SHP77 treated with DMSO at 0.1 percent for 48 hours (cell line): Measurements from ENCODE around the gene COLEC11.
"Not testable (repeated sequence)": the region's sequence is repeated elsewhere in the genome, so short reads cannot be mapped to it uniquely, and the experiment has no call there.

ENCODE experiments used
- DNase-seq: peaks from one replicate; lab custom pipeline; 2025; lab: John Stamatoyannopoulos, UW

Gene COLEC11

DNA sequence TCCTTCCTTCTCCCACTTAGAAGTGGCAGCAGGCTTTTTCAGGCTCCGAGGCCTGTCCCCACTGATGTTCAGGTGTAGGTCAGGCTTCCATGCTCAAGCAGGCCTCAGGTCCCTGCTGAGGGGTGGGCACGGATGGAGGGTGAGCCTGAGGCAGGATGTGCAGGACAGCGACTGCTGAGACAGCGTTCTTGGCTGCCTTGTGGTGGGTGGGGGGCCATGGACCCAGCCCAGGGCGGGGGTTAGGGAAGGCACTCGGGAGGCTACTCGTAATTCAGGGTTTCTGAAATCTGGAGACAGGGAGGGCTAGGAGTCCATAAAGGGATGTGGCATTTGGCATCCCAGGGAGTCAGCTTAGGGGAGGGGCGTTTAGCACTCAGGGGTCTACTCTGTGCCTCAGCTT lies 30.3 kb downstream of the COLEC11 start:
- no peak for DNase-seq

DNA sequence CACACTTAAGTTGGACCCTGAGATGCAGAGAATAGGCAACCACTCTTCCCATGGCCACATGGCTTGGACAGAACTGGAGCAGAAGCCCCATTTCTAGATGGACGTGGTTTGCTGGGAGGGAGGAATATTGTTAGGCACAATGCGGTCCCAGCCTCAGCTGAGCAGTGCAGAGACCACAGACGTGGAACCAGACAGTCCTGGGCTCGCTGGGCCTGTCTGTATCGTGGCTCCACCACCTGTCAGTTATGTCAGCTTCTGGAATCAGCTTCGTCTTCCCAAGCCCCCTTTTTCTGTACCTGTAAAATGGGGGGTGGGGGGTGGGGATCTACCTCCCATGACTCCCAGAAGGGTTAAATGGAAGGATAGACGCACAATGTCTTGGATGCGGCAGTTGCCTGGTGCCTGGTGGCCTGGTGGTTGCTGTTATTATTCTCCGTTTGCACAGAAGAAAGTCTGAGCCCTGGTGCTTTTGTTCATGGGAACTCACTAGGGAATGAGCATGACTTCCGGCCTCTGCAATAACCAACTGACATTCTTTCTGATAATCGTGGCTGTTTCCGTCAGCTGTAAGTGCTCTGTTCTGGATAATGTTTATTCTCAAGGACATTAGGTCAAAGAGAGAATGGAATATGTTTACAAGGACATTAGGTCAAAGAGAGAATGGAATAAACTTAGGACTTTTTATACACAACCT lies 31.4 kb downstream of the COLEC11 start:
- DNase-seq: no peak

DNA sequence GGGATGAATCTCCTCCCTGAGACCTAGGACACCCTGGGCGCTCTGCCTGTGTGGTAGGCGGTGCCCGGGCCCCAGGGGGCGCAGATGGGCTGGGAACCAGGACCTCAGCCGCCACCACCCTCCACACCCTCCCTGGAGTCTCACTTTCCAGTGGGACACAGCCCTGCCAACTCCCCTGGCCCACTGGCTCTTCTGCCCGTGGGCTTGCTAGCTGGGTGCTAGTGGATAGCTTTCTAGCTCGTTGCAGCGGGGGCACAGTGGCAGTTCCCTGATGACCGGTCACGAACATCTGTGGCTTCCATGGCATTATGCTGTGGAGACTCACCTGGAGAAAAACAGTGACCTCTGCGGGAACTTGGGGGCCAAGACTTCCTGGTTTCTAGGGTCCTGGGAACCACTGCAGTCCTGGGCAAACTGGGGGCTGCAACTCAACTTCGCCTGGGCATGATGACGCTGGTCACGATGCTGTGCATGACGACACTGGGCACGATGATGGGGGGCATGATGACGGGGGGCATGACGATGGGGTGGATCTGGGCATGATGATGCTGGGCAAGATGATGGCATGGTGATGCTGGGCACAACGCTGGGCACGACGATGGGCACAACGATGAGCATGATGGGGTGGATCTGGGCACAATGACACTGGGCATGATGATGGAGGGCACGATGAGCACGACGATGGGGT lies 32.0 kb downstream of the COLEC11 start:
- DNase-seq: no peak

DNA sequence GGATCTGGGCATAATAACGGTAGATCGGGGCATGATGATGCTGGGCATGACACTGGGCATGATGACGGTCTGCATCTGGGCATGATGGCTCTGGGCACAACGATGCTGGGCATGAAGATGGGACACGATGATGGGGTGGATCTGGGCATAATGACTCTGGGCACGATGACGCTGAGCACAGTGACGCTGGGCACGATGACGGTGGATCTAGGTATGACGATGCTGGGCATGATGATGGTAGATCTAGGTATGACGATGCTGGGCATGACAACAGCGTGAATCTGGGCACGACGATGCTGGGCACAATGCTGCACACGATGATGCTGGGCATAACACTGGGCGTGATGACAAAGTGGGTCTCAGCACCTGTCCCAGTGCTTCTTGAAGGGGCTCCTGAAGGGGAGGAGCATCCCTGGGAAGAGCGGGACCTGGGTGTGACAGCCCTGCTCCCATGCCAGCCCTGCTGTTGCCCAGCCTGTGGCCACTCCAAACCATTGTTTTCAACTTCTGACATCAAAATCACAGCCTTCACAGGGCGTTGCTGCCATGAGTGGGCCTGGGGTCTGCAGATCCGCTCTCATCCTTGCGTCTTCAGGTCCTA lies 32.7 kb downstream of the COLEC11 start:
- DNase-seq: no peak

DNA sequence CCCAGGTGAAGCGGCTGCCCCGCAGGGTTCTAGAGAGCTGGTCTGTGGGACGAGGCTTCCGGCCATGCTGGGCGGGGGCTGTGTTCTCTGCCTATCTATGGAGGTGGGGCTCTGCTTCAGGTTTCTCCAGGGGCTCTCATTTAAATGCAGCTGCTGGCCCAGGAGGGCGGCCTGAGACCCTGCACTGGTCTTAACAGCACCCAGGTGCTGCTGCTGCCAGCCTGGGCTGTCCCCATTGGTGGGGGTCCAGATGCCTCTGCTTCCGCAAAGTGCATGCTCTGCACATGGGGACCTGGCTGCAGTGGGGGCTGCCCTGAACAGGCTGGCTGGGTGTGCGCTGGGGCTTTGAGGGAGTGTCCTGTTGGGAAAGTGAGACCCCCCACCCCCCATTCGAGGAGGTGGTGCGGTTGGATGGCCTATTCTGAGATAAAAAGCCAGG lies 33.3 kb downstream of the COLEC11 start:
- no peak for DNase-seq

DNA sequence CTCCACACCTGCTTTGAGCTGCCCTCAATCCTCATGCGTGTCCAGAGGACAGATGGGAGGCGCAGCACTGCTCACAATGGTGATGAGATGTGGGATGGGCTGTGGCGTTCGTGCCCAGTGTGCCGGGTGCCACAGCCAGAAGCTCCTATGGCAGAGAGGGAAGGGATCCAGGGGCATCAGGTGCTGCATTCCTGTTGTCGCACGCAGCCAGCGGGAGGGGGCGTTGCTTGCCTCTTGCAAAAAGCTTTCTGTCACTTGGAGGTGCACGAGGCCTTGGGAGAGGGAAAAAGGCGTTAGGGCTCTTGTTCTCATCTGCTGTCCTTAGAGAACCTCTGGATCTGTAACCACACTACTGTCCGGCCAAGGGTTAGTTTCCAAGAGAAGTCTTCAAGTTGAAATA lies 33.9 kb downstream of the COLEC11 start:
- peak; percentile 34 for DNase-seq

DNA sequence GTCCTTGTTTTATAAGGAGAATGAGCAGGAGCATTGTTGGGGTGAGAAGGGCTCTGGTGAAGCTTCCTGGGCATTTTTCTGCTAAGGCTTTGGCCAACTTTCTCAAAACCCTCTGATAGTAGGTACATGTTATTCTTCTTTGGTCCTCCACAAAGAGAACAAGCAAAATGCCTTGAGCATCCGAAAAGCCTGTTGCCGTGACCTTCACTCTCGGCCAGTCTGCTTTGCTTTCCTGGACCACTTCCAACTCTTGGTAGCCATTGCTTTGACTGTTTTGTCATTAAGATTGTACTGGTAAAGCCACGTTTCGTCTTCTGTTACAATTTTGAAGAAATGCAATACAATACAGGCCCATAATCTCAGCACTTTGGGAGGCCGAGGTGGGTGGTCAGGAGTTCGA lies 35.7 kb downstream of the COLEC11 start:
- no peak for DNase-seq

DNA sequence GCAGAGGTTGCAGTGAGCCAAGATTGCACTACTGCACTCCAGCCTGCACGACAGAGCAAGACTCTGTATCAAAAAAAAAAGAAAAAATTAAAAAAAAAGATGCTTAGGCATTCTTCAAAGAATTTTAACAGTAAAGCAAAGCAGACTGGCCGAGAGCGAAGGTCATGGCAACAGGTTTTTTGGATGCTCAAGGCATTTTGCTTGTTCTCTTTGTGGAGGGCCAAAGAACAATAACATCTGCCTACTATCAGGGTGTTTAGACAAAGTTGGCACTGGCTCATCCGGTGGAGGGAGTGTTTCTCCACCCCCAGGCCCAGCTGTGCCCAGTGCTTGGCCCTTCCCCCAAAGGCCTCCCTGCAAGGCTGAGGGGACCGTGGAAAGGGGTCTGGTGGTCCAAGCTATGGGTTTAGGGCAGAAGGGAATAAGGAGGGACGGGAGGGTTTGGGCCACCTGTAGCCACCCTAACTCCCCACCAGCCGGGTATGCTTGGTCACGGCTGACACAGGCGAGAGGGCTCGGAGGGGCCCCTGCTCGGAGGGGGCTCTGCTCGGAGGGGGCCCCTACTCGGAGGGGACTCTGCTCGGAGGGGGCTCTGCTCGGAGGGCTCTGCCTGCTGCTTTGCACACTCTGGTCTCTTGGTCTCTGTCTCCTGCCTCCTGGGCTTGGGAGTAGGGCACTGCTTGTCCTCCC lies 36.4 kb downstream of the COLEC11 start:
- no peak for DNase-seq

DNA sequence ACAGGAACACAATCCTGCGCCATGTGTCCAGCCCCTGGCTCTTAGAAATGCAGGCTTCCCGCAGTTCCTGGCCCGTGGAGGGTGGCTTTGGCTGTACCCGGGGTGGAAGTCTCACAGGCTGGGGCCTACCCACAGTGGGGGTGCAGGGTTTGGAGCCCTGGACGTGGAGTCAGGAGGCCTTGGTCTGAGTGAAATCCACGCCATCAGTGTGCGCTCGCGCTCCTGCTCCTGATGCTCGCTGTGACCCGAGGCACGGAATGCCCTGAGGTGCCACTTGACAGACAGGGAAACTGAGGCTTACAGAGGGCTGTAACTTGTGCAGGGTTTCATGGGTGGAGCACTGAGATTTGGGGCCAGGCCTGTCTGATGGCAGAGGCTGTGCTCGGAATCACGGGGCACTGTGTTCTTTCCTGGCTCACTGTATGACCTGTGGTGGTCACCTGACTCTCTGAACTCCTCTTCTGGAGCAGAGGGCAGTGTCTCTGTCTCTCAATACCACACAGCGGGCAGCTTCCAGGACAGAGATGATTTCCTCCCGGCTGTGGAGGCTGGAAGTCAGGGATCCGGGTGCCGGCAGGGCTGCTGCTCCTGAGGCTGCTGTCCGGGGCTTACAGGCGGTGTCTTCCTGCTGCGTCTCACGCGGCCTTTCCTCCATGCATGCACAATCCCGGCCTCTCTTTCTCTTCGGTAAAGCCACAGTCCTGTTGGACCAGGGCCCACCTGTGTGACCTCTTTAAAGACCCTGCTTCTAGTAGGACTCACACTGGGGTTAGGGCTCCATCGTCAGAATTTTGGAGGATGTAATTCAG lies 37.1 kb downstream of the COLEC11 start:
- DNase-seq: no peak

DNA sequence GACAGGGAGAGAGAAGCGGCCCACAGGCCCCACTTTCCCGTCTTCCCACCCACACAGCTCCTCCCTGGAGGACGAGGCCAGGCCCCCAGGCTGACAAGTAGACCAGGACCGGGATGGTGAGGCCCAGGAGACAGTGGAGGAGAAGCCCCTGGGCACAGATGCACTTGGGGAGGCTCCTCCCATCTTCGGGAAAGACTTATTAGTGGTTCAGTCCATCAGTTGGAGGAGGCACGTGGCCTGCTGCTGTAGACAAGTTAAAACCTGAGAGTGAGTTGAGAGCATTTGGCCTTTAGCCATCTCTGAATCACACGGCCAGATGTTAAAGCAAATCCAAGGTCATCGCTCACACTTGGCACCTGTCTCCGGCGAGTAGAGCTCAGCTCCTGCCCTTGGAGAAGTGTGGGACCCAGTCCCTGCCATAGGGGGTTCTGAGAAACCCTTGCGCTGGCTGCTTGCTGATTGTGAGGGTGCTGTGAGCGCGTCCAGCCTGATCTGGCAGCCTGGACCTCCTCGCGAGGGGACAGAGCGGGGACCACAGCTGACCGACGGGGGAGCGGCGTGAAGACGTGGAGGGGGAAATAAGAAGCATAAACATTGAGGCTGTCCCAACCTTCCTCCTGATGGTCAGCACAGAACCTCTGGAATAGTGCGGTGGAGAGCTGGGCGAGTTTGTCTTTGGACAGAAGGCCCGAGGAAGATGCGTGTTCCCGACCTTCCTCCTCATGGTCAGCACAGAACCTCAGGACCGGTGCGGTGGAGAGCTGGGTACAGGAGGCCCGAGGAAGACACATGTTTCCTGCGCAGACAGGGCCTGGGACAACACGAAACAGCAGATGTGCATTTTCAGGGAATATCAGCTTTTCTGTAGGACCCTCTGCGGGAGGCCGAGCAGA lies 38.4 kb downstream of the COLEC11 start:
- DNase-seq: peak; percentile 77

DNA sequence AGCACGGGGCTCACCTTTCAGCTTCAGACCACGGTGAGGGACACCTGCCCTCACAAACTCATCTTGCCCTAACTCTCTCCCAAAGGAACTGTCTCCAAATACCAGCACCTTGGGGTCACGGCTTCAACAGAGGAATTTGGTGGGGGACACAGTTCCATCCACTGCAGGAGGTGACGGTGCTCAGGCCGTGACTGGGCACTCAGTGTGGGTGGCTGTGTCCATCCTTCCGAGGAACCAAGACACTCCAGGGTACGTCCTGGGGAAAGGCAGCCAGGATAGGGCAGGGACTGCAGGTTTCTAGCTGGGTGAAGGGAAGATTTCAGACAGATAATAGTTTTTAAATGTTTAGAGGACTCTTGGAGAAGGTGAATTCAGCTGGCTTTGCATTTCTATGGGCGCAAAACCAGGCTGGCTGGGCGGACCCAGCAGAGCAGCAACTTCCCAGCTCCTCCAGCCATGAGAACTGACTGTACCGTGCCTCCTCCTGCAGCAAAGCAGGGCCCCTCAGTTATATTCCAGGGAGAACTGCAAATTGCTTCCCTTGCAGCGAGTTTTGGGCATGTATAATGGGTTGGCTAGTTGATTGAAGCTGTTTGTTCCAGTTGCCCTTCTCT lies 39.2 kb downstream of the COLEC11 start:
- no peak for DNase-seq

DNA sequence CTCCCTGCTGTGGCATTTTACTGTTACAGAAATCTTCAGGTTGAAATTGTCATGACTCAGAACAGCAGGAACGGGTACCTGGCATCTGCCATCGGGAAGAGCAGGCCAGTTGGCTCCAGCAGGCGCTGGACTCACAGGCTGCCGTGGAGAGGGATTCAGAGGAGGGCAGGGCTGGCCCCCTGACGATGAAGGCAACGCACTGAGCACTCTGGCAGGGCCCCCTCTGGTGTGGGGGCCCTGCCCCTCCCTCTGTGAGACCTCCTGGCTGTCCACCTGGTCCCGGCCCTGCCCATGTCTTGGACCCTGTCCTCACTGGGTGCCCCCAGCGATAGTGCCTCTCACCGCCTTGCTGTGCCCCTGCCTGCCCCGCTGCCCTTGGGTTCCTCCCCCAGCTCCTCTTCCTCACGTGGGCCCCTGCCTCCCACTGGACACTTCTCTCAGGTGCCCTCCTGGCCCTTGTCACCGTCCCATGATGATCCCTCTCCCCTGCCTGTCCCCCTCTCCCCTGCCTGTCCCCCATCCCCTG lies 39.7 kb downstream of the COLEC11 start:
- no peak for DNase-seq

DNA sequence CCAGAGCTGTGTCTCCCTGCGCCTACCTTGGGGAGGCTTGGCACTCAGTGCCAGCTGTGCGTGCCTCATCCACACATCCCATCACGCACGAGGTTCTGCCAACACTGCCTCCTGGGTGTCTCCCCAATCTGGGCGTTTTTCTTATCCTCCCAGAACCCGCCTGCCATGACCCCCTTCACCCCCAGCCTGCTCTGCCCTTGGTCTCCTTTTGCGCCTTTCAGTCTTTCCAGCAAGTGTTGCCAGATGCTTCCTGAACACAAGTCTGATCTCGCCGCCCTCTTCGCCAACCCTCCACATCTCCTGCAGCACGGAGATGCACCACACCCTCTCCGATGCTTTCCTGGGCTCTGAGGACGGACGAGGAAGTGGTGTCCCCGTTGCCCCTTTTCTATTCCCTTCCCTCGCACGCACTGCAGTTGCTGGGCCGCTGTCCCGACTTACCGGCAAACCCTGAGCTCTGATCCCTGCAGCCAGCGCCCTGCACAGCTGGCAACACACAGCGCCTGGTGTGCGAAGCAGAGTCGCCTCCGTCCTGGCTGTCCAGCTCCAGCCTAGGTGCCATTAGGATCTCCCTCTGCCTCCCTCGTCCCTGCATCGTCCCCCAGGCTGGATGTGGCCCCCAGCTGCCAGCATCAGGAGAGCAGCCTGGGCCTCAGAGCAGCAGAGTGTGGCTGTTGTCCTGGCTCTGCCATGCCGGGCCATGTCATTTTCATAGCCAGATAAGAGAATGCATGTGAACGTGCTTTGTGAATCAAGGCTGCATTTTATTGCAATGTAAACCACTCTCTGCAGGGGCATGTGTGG lies 40.5 kb downstream of the COLEC11 start:
- no peak for DNase-seq

DNA sequence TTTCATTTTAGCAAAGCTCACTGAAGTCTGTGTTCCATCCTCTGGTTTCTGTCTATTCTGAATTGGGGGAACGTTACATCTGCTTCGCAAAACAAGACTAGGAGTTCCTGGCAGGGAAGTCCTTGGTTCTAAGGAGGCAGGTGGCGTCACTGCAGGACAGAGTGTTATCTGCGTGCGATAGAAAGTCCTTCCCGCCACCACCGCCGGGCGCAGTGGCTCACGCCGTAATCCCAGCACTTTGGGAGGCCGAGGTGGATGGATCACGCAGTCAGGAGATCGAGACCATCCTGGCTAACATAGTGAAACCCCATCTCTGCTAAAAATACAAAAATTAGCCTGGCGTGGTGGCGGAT lies 41.0 kb downstream of the COLEC11 start:
- DNase-seq: not testable (repeated sequence)

DNA sequence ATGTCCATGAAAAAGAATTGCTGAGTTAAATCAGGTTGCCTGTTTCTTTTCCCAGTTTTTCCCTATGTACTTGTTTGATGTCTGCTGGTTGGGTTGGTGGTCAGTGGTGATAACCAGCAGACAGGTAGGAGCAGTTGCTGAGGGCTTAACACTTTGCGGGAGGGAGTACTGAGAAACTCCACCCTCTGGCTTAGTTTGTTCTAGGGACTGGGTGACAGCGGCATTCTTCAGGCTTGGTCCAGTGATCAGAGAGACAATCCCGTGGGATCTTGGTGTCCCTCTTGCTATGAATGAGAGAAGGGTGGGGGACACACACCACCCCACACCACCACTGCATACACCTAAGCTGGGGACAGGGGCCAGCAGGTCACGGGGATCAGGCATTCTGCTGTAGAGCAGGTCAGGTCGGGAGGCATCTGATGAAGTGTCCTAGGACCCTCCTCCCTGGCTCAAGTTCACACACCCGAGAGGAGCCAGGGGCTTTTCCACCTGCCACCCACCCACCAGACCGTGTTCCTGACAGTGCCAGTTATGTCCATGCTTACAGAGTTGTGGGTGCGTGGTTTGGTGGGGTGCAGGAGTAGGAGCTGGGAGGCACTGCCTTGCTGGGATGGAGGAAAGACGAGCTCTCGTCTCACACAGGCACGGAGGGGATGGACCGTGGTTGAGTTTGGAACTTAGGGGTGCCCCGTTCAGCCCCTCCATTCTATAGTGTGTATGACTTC lies 41.8 kb downstream of the COLEC11 start:
- DNase-seq: no peak

DNA sequence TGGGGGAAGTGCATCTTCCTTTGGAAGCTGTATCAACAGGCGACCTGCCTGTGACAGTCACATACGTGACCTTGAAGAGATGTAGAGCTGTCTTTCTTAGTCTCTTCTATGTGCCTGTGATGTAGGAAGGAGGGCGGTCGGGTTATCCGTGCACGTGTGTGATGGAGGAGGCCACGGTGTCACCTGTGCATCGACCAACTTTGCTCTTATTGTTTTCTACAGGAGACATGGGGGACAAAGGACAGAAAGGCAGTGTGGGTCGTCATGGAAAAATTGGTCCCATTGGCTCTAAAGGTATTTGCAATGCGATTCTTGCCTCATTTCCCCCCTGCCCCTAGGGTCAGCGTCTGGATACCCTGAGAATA lies 42.4 kb downstream of the COLEC11 start:
- no peak for DNase-seq

DNA sequence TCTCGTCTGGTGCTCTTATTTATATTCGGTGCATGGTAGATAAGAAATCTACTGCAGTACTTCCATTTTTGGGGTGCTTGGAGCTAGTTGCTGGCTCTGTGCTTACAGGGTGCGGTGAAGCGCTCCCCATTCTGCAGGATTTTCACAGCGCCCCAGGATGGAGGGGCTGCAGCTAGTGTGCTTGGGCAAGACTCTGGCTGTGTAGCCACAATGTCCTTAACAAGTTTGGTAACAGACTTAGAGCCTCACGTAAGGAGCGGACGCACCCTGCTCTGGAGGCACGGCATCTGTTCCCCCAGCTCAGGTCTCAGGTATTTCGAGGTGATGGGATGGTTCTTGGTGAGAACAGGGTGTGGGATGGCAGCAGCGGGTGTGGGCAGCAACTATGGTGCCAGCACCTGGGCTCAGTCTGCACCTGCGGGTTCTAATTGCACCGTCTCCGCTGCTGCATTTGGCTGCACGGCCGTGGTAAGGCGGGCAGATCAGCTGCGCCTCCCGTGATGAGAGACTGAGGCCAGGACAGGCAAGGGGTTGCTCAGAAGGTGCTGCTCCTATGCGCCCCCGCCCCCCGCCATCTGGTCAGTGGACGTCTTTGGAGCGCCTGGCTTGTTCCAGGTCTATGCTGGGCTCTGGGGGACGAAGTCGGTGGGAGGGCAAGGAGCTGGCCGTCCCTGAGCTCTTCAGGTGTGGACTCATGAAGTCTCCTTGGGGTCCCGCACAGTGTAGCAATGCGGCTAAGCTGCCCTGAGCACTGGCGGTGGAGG lies 43.0 kb downstream of the COLEC11 start:
- DNase-seq: no peak

DNA sequence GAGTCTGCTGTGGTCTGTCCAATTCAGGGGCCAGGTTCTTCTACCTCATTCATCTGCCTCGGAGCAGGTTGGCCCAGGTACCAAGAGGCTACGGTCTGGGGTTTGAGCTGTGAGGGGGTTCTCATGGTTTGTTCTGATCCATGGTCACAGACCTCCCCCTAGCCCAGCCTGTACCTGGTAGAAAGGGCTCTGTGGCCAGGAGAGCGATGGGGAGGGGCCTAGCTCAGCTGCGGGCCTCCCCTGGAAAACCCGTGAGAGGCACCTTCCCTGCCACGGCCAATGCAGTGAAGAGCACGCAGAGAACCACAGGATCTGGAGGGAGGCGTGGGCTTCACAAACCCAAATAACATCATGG lies 43.5 kb downstream of the COLEC11 start:
- no peak for DNase-seq
